Measurements from ENCODE around the gene DUSP9.

Gene DUSP9

DNA sequence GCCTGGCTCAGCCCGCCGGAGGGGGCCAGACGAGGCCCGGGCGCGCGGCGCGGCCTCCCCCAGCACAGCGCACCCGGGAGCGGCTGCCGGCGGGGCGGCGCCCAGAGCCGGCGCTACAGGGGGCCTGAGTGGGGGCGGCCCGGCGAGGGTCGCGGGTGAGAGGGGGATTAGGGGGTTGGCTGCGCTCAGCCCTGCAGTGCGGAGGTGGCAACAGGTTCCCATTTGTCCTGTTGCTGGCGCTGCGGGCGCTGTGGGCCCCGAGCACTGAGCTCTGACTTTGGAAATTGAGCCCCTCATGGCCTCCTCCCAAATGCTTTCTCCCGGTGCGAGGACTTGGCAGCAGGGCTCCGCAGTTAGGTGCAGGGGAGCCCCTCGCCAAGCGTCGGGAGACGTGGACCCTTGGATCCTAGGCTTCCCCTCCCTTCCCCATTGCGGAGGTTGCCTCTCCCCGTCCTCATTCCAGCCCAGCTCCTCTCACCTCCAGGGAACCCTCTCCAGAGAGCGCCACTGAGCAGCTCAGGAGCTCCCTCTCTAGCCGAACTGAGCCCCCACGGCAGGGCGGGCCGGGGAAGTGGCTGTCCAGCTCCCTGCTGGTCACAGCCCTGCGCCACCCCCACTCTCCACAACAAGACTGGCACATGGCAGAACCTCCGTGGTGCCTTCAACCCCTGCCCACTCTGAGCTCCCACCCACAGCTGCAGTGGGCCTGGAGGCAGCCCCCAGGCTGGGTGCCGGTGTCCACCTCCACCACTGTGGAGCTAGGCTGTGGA lies 2.5 kb upstream of the DUSP9 start:
- H3K4me3 ChIP-seq (ENCODE audit: low read depth, low read length) = no peak overlapping the region
- no peak for DNase-seq (ENCODE audit: low read depth)
- TF ChIP-seq, protein P1, sequence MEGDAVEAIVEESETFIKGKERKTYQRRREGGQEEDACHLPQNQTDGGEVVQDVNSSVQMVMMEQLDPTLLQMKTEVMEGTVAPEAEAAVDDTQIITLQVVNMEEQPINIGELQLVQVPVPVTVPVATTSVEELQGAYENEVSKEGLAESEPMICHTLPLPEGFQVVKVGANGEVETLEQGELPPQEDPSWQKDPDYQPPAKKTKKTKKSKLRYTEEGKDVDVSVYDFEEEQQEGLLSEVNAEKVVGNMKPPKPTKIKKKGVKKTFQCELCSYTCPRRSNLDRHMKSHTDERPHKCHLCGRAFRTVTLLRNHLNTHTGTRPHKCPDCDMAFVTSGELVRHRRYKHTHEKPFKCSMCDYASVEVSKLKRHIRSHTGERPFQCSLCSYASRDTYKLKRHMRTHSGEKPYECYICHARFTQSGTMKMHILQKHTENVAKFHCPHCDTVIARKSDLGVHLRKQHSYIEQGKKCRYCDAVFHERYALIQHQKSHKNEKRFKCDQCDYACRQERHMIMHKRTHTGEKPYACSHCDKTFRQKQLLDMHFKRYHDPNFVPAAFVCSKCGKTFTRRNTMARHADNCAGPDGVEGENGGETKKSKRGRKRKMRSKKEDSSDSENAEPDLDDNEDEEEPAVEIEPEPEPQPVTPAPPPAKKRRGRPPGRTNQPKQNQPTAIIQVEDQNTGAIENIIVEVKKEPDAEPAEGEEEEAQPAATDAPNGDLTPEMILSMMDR (IDR thresholded peaks at IDR 0.05; ENCODE audit: control insufficient read depth, extremely low read depth, insufficient read depth) = no peak

DNA sequence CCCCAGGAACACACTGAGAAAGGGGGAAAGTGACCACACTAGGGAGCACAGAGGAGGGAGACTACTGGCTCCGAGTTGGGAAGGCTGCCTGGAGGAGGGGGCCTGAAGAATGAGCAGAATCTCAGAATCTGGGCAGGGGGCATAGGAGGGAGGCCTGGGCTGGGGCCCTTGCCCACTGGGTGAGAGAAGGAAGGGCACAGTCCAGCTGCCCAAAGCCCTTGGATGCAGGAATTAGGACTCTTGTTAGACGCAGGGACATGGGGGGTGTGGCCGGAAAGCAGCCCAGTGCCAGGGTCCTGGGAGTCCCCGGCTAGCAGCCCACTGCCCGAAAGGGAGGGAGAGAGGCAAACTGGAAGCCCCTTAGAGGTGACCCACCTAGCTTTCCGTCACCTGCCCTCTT lies 1.9 kb upstream of the DUSP9 start:
- H3K4me3 ChIP-seq (ENCODE audit: low read depth, low read length) = no peak overlapping the region
- DNase-seq (ENCODE audit: low read depth) = no peak
- TF ChIP-seq, protein P1 (IDR thresholded peaks at IDR 0.05; ENCODE audit: control insufficient read depth, extremely low read depth, insufficient read depth) = no peak

DNA sequence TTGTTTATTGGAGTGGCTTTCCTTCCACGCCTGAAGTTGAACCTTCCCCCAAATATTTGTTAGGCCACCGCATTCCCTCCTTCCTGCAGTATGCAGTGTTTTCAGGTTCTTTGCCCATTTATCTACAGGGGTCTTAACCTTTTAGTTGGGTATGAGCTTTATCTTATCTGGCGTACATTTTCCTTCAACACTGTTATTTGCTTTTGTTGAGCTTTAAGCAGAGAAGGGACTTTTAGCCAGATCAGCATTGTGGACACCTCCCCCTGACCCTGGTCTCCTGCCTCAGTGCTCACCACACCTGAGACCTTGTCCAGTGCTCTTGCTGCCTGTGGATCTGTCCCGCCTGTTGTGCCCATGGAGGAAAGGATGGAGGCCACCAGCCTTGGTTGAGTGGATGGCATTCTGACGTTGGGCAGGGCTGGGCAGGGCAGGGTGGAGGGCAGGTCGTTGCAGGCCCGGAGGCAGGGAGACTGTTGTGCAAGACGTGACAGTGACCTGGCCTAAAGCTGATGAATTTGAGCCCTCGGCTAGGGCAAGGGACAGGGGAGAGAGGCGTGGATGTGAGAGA lies 998 bp upstream of the DUSP9 start:
- DNase-seq (ENCODE audit: low read depth) = no peak
- TF ChIP-seq, protein P1 (IDR thresholded peaks at IDR 0.05; ENCODE audit: control insufficient read depth, extremely low read depth, insufficient read depth) = no peak
- H3K4me3 ChIP-seq (ENCODE audit: low read depth, low read length) = no peak overlapping the region

DNA sequence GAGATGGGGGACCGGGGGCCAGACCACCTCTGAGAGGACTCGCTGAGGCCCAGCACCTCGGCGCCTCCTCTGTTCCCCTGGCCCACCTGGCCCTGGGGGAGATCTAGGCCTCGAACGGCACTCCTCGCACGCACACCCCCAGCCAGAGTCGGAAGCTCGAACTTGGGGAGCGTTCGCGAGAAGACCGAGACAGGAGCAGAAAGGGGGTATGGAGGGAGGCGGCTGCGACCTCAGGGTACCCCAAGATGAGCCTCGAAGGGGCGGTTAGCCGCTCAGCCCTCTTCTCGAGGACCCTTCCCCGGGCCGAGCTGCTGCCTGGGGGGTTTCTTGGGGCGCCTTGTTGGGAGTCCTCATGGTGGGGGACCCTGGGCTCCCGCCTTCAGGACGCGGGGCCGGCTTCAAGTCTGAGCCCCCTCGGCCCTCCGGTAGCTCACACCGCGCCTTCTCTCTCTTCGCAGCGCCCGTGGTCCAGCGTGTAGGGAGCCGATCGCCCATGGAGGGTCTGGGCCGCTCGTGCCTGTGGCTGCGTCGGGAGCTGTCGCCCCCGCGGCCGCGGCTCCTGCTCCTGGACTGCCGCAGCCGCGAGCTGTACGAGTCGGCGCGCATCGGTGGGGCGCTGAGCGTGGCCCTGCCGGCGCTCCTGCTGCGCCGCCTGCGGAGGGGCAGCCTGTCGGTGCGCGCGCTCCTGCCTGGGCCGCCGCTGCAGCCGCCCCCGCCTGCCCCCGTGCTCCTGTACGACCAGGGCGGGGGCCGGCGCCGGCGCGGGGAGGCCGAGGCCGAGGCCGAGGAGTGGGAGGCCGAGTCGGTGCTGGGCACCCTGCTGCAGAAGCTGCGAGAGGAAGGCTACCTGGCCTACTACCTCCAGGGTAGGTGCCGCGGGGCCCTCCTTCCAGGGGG lies 706 bp downstream of the DUSP9 start:
- TF ChIP-seq, protein P1 (IDR thresholded peaks at IDR 0.05; ENCODE audit: control insufficient read depth, extremely low read depth, insufficient read depth) = no peak
- no peak for DNase-seq (ENCODE audit: low read depth)
- peak overlapping the region; percentile 23; the same call in 1 of the 2 replicates for H3K4me3 ChIP-seq (ENCODE audit: low read depth, low read length)

DNA sequence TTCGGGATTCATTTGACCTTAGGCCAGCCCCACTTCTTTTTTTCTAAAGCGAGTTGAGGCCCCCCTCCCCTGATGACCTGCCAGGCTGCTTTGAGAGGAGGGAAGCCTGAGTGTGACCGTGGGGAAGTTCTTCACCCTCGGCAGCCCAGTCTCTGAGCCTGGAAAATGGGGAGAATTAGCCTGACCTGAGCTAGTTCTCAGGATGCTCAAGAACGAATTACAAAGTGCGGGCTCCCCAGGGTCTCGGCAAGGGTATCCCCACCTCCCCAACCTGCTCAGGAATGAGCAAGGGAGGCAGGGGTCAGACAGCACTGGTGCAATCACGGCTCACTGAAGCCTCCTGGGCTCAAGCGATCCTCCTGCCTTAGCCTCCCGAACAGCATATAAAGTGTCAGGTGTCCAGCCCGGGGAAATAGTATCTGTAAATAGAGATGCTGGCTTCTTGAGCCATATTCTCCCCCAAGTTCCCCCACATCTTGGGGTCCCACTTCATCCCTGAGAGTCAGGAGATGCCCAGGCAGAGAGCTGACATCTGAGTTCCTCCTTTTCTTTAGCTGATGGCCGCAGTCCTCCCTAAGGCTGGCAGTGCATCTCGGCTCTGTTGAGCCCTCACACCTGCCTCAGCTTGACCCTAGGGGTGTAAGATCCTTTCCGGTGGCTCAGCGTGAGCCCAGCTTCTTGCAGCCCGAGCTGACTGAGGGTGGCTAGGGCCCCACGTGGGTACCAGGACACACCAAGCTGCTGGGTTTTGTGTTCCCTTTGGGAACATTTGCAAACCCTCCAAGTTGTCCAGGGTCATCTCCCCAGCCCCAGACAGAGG lies 1.6 kb downstream of the DUSP9 start:
- TF ChIP-seq, protein P1 (IDR thresholded peaks at IDR 0.05; ENCODE audit: control insufficient read depth, extremely low read depth, insufficient read depth) = no peak
- no peak overlapping the region for H3K4me3 ChIP-seq (ENCODE audit: low read depth, low read length)
- no peak for DNase-seq (ENCODE audit: low read depth)

DNA sequence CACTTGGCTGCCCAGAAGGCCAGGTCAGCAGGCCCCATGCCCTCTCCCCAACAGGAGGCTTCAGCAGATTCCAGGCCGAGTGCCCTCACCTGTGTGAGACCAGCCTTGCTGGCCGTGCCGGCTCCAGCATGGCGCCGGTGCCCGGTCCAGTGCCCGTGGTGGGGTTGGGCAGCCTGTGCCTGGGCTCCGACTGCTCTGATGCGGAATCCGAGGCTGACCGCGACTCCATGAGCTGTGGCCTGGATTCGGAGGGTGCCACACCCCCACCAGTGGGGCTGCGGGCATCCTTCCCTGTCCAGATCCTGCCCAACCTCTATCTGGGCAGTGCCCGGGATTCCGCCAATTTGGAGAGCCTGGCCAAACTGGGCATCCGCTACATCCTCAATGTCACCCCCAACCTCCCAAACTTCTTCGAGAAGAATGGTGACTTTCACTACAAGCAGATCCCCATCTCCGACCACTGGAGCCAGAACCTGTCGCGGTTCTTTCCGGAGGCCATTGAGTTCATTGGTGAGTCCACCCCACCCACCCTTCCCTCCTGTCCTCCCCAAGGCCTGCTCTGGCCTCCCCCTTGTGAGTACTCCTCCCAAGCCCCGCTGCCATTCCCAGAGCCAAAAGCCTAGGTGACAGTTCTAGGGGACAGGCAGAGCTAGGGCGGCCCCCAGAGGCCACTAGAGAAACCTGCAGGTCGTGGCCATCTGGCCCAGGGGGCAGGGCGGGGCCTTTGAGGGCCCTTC lies 2.3 kb downstream of the DUSP9 start:
- no peak overlapping the region for H3K4me3 ChIP-seq (ENCODE audit: low read depth, low read length)
- TF ChIP-seq, protein P1 (IDR thresholded peaks at IDR 0.05; ENCODE audit: control insufficient read depth, extremely low read depth, insufficient read depth) = peak; percentile 30
- DNase-seq (ENCODE audit: low read depth) = no peak

All from LNCaP clone FGC (cell line).